ENCODE data around the gene RELCH.

DNA sequence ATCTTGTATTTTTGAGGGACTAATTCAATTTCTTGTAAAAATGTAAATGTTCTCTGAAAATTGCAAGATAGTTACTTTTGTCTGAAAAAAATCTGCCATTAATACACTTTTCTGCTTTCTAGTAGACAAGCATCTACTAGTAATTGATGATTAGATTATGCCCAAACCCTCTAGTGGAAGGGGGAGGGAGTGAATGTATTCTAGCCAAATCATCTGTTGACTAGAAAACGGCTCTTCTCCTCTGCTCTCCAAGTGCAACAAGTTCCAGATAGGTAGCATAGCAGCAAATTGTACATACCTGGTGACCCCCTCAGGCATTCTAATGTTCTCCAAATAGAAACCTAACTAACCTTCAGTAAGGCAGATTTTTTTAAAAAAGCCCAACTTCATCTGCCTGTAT lies 58.6 kb downstream of the RELCH start:
- TF ChIP-seq EZH2phosphoT487 (IDR thresholded peaks at IDR 0.05; ENCODE audit: insufficient read depth, low read depth) (no peak), EZH2 (IDR thresholded peaks at IDR 0.05; ENCODE audit: insufficient read depth, poor library complexity, severe bottlenecking) (no peak)
